NCI-H187 treated with DMSO at 0.1 percent for 48 hours (cell line): ENCODE results near the gene MAP2K3.
"Not testable (repeated sequence)": the region's sequence is repeated elsewhere in the genome, so short reads cannot be mapped to it uniquely, and the experiment has no call there.

Experiments used
- DNase-seq: peaks from one replicate; lab custom pipeline; 2025; lab: John Stamatoyannopoulos, UW

MAP2K3 gene

GRCh38 chr17:21296097-21297025 is 11.8 kb downstream of the MAP2K3 start:
- no peak for DNase-seq

- no peak for DNase-seq
Measured at GRCh38 chr17:21297026-21297520, 12.6 kb downstream of the MAP2K3 start.

GRCh38 chr17:21297597-21297996 is 13.1 kb downstream of the MAP2K3 start:
- no peak for DNase-seq

- DNase-seq, result no peak
Measured at GRCh38 chr17:21298056-21298982, 13.8 kb downstream of the MAP2K3 start.

- no peak for DNase-seq
Measured at GRCh38 chr17:21298983-21299519, 14.5 kb downstream of the MAP2K3 start.

- DNase-seq, result no peak
Measured at GRCh38 chr17:21299981-21300600, 15.6 kb downstream of the MAP2K3 start.

- no peak for DNase-seq
Measured at GRCh38 chr17:21300601-21301571, 16.4 kb downstream of the MAP2K3 start.

- DNase-seq, result no peak
Measured at GRCh38 chr17:21301593-21302550, 17.4 kb downstream of the MAP2K3 start.

- DNase-seq, result no peak
Measured at GRCh38 chr17:21302711-21303425, 18.4 kb downstream of the MAP2K3 start.

GRCh38 chr17:21303441-21304065 is 19.0 kb downstream of the MAP2K3 start:
- DNase-seq, result no peak

GRCh38 chr17:21304091-21304490 is 19.6 kb downstream of the MAP2K3 start:
- no peak for DNase-seq

GRCh38 chr17:21304551-21305151 is 20.1 kb downstream of the MAP2K3 start:
- DNase-seq, result not testable (repeated sequence)

- DNase-seq, result not testable (repeated sequence)
Measured at GRCh38 chr17:21305431-21306180, 21.1 kb downstream of the MAP2K3 start.

- not testable (repeated sequence) for DNase-seq
Measured at GRCh38 chr17:21306611-21307272, 22.2 kb downstream of the MAP2K3 start.

GRCh38 chr17:21307273-21307625 is 22.7 kb downstream of the MAP2K3 start:
- DNase-seq, result not testable (repeated sequence)

- not testable (repeated sequence) for DNase-seq
Measured at GRCh38 chr17:21308931-21309381, 24.4 kb downstream of the MAP2K3 start.
